Stimulated activated CD8-positive, alpha-beta memory T cell treated with anti-CD3 and anti-CD28 coated beads, Interleukin-4, amount 100 ng/mL, for 1 hour (primary cell): ENCODE data around the gene EMCN.
"Not testable (repeated sequence)": the region's sequence is repeated elsewhere in the genome, so short reads cannot be mapped to it uniquely, and the experiment has no call there.

ENCODE experiments used
- DNase-seq, 2 donors: peaks; one replicate each; pipeline ENCODE4 v3.0.0-alpha.2; 2020; ENCODE audit warnings: low read depth in 2 of 2, low spot score in 1 of 2

The EMCN gene, protein sequence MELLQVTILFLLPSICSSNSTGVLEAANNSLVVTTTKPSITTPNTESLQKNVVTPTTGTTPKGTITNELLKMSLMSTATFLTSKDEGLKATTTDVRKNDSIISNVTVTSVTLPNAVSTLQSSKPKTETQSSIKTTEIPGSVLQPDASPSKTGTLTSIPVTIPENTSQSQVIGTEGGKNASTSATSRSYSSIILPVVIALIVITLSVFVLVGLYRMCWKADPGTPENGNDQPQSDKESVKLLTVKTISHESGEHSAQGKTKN

DNA sequence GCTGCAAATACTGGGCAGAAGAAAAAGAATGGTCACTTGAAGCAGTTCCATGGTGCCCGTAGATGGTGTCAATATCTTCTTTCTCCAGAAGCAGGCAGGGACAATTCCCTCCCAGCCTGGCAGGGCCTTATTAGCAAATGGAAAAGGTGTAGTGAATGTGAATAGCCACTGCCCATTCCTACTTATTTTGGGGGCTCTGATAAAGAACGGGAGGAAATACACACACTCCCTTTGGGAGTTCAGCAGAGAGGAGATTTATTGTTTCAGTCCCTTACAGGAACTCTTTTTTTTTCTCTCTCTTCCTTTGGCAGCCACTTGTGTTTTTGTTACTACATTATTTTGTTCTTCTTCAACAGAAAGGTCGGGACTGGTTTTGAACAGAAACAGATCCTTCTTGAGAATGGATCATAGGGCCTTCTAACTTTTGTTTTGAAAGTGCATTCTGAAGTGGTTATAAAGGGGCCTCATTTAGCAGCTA lies at the start of gene EMCN:
Gene EMCN (minus strand): TSS at position 159 of the 478 bp plus-strand sequence. CDS start 108 bp downstream, at position 51.
- no peak for DNase-seq

GRCh38 chr4:100566396-100566795 lies 48.6 kb upstream of the EMCN start:
- no peak for DNase-seq

DNA sequence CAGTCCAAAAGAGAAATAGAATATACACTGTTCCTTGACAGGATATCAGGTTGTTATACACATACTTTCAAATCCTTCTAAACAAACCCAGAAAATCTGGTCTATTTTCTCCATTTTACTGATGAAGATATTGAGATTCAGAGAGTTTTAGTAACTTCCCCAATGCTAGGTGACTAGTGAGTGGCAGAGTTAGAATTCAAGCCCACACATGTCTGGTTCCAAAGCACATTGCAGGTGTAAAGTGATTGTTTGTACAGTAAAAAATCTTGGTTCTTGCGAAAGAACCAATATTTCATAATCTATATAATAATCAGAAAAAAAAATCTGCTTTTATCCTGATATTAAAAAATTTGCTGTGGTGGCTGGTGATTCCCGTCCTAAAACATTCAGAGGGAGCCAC lies 39.5 kb upstream of the EMCN start:
- DNase-seq, result no peak

GRCh38 chr4:100555611-100556337 lies 38.0 kb upstream of the EMCN start:
- no peak for DNase-seq

GRCh38 chr4:100548200-100548560 lies 30.4 kb upstream of the EMCN start:
- no peak for DNase-seq

- no peak for DNase-seq
Observed at GRCh38 chr4:100547541-100548199, 29.8 kb upstream of the EMCN start.

DNA sequence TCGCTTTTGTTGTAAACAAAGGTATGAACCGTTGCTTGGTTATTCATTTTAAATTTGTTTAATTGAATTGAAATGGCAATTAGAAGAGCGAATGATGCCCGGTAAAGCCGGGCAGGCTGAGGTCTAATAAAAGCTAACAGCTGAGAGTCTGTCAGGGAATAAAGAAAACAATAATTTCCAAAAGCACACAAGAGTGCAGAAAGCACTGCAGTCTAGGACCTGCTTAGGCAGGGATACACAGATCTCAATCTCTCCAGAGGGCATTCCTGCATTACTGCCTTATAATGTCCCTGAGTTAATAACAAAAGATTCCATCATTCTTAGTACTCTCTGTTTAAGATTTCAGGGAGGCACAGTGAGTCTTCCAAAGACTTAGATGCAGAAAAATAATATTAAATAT lies 27.6 kb upstream of the EMCN start:
- no peak for DNase-seq

- no peak for DNase-seq
Observed at GRCh38 chr4:100540131-100540530, 22.3 kb upstream of the EMCN start.

GRCh38 chr4:100539706-100540105 lies 21.9 kb upstream of the EMCN start:
- DNase-seq, result no peak

DNA sequence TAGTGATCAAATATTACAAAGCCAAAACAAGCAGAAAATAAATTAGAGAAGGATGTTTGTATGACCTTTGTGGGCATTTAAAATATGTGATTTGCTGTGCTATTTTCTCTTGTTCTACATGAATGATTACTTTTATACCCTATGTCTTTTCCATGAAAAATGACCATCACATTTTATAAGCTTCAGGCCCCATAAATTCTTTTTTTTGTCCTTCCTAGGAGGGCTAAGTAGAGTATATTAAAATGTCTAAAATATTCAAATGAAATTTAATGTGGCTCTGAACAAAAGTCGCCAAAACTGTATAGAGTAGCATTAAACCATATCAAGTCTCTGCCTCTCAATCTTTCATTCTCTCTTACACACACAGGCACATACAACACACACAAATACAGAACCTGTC lies 15.9 kb upstream of the EMCN start:
- DNase-seq, result no peak

DNA sequence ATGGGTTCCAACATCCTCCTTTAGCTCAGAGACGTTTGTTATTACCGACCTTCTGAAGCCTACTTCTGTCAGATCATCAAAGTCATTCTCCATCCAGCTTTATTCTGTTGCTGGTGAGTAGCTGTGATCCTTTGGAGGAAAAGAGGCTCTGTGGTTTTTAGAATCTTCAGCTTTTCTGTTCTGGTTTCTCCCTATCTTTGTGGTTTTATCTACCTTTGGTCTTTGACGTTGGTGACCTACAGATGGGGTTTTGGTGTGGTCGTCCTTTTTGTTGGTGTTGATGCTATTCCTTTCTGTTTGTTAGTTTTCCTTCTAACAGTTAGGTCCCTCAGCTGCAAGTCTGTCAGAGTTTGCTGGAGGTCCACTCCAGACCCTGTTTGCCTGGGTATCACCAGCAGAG lies 12.3 kb upstream of the EMCN start:
- not testable (repeated sequence) for DNase-seq

DNA sequence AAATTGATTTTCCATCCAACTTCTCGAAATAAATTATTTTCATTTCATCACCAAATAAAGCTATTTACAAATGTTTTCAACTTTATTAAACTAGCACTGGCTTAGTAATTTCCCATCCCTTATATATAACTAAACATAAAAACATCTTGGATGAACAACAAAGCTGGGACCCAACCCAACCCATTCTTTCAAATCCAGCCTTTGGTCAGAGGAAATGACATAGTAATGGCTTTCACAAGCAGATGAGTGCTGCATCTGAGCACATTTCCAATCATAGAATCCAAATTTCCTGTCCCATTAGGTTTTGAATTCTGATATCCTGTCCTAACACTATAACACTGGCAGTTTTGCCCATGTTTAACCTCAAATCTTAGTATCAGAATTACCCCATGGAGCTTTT lies 7.9 kb upstream of the EMCN start:
- no peak for DNase-seq

DNA sequence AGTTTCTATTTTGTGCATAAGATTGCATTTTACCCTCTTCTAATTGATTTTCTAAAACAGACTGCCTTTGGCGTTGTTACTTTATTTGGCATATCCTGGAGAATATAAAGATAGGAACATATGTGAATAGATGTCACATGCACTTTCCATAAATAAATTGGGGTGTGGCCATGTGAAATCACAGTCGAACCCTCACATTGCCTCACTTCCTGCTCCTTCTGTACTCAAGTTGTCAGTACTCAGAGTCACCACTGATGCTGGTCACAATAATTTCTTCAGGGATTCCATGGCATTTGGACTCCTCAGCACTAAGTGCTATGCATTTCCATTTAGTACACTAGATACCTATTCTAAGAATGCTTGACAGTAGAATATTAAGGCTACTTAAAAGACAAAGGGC lies 1.4 kb upstream of the EMCN start:
- no peak for DNase-seq

DNA sequence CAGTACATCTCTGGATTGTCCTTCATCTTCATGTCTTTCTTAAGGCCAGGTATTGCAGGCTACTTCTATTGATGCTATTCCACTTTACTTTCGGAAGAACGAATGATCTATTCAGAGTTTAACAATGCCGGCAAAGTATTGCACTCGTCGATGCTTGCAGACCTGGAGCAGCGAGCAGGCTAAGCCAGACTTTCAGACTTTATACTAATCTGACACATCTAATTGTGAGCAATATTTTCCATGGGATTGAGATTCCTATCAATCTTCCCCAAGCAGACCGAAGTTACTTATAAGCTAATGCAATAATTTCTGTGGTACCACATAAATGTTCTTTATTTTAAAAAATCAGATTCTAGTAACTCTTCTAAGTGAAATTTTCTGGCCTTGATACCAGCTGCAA lies 1.6 kb downstream of the EMCN start:
- no peak for DNase-seq

GRCh38 chr4:100511896-100512295 lies 5.9 kb downstream of the EMCN start:
- no peak for DNase-seq

DNA sequence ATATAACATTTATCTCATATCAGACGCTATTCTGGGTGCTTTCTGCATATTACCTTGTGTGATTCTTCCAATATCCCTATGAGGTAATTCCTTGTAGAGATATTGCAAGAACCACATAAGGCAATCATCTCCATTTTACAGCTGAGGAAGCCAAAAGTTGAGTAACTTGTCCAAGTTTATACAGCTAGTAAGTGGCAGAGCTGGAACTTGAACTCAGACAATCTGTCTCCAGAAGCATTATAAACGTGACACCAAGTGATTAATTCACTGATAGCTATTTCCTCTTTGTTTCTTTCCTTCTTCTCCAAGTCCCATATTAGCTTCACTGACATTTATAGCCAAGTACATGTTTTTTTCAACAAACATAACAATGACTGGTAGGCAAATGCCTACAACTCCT lies 7.3 kb downstream of the EMCN start:
- DNase-seq, result no peak

- DNase-seq, result no peak
Observed at GRCh38 chr4:100509386-100509785, 8.4 kb downstream of the EMCN start.

DNA sequence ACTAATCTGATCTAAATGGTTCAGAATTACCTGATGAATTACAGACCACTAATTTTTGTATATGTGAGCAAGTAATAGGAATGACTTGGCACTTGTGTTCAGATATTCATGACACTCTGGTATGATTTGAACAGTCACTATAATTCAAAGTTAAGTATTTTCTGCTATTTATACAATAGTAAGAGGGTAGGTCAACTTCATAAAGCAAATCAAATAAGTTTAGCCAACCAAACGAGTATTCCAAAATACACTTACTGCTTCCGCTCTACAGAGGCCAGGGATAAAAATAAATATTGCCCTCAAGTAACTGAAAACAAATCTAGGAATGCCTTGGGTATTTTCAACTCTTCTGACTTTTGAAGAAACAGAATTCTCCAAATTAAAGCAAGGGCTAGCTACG lies 9.1 kb downstream of the EMCN start:
- DNase-seq, result no peak

GRCh38 chr4:100504086-100504874 lies 13.5 kb downstream of the EMCN start:
- DNase-seq, result no peak

DNA sequence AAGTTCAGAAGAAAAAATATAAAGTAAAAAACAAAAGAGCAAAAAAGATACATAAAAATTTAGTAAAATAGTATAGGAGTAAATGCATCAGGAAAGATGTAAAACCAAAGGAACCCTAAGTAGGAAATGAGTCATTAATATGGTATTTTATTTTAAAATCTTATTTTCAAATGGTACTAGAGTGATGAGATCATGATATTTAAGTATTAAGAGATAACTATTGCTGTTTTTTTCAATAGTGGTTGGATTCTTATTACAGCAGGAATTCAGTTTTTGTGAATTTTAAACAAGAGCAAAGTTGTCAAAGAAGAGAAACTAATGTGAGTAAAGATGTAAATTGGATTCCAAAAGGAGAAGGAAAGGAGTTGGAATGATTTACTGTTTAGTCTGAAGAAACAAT lies 20.0 kb downstream of the EMCN start:
- no peak for DNase-seq

- DNase-seq, result no peak
Observed at GRCh38 chr4:100495074-100495473, 22.7 kb downstream of the EMCN start.

- DNase-seq, result no peak
Observed at GRCh38 chr4:100494166-100494565, 23.7 kb downstream of the EMCN start.
